HepG2 (cell line): ENCODE data around the gene GALNT17. TPM values are rescaled to one million over a fixed set of nuclear protein-coding genes. Genes with fewer than 3 reads are reported as not detected.

Experiments
- ATAC-seq: fragments of 200-7000 bp; cut with Tn5 transposase; 3 replicates; pipeline ENCODE4 v1.9.1; 2020; ENCODE audit warnings: mild to moderate bottlenecking, moderate library complexity
- BruUV-seq: library from RNA; stranded (reverse); fragments of 400-500 nt; replicated peaks from 2 replicates; lab custom pipeline; 2021; lab: Mats Ljungman, UMichigan
- CTCF ChIA-PET: fragments of 300-600 bp; formaldehyde crosslinking; extraction: SDS; loops from one replicate; lab custom pipeline; 2021; ENCODE audit warnings: low total read pairs, inconsistent platforms, low intra/inter-chr PET ratio; lab: Yijun Ruan, JAX
- POLR2A ChIA-PET: fragments of 350-600 bp; sonication (Branson Sonifier 250); formaldehyde crosslinking; loops from one replicate; lab custom pipeline; 2020; ENCODE audit warnings: antibody characterized with exemption, inconsistent platforms; lab: Yijun Ruan, JAX
- DNase-seq: peaks from one replicate; pipeline ENCODE4 v3.0.0-alpha.2; 2015; ENCODE audit warnings: low spot score
- FAIRE-seq: peaks from 3 replicates; lab custom pipeline; 2011; peaks lifted over from hg19 to GRCh38; lab: Jason Lieb, UNC
- H2AFZ ChIP-seq: one replicate; pipeline ENCODE4 v1.6.1; 2011; ENCODE audit warnings: low read length, inconsistent platforms
- H3K27ac ChIP-seq: fragments of 300-600 bp; 3 replicates; pipeline ENCODE4 v1.8.0; 2011; ENCODE audit warnings: mixed run types, mild to moderate bottlenecking, mixed read lengths, low read length, inconsistent platforms; ENCODE audit not compliant: insufficient read depth; ENCODE audit errors: extremely low read length
- H3K27me3 ChIP-seq, 2 experiments: fragments of 200-600 bp in 1 of 2; 2 replicates in 1 of 2; 3 replicates in 1 of 2; pipeline versions ENCODE4 v1.6.0 to v1.8.0; 2011; ENCODE audit warnings: low read length in 2 of 2, mild to moderate bottlenecking in 2 of 2, moderate library complexity in 2 of 2, inconsistent platforms in 1 of 2; ENCODE audit not compliant: insufficient read depth in 2 of 2, control insufficient read depth in 1 of 2
- H3K36me3 ChIP-seq, 2 experiments: fragments of 200-600 bp in 1 of 2; replicated peaks in 1 of 2; 2 replicates in 1 of 2; 3 replicates in 1 of 2; pipeline versions ENCODE4 v1.5.1 to v1.8.0; 2011; ENCODE audit warnings: low read length in 2 of 2, inconsistent platforms in 1 of 2; ENCODE audit not compliant: insufficient read depth in 2 of 2, control insufficient read depth in 1 of 2
- H3K4me1 ChIP-seq: 2 replicates; pipeline ENCODE4 v1.5.1; 2012; ENCODE audit warnings: low read length, inconsistent platforms; ENCODE audit not compliant: insufficient read depth
- H3K4me2 ChIP-seq: 2 replicates; pipeline ENCODE4 v1.6.0; 2011; ENCODE audit warnings: low read depth, low read length, inconsistent platforms
- H3K4me3 ChIP-seq, 3 experiments: fragments of 200-600 bp in 1 of 3; sonication (generic), shearing (Covaris generic) in 1 of 3; replicated peaks in 1 of 3; 2 replicates each; pipeline ENCODE4 v1.5.1; 2011 to 2016; ENCODE audit warnings: low read length in 3 of 3, inconsistent platforms in 2 of 3, low read depth in 2 of 3, mild to moderate bottlenecking in 2 of 3, control low read depth in 1 of 3, mixed read lengths in 1 of 3; ENCODE audit not compliant: insufficient read depth in 1 of 3
- H3K79me2 ChIP-seq: one replicate; pipeline ENCODE4 v1.6.1; 2011; ENCODE audit warnings: low read length, inconsistent platforms; ENCODE audit not compliant: insufficient read depth
- H3K9ac ChIP-seq: 2 replicates; pipeline ENCODE4 v1.6.0; 2011; ENCODE audit warnings: mild to moderate bottlenecking, low read depth, low read length, inconsistent platforms; ENCODE audit not compliant: insufficient read depth
- H3K9me3 ChIP-seq: 2 replicates; pipeline ENCODE4 v1.5.1; 2012; ENCODE audit warnings: mild to moderate bottlenecking, low read length
- H4K20me1 ChIP-seq: 2 replicates; pipeline ENCODE4 v1.6.0; 2011; ENCODE audit warnings: inconsistent platforms, mild to moderate bottlenecking, low read length, moderate library complexity; ENCODE audit not compliant: insufficient read depth
- ESRRA ChIP-seq: sonication (generic); formaldehyde crosslinking; IDR thresholded peaks from 2 replicates; pipeline ENCODE4 v1.5.1; 2020; ENCODE audit warnings: mild to moderate bottlenecking, low read depth, missing genetic modification reagents
- HNRNPLL ChIP-seq: fragments of 200-400 bp; formaldehyde crosslinking; IDR thresholded peaks from 2 replicates; pipeline ENCODE4 v1.6.1; 2017; ENCODE audit warnings: mild to moderate bottlenecking, low read depth, low read length; ENCODE audit not compliant: poor library complexity, severe bottlenecking
- KMT2A ChIP-seq: sonication (generic); formaldehyde crosslinking; IDR thresholded peaks from 2 replicates; pipeline ENCODE4 v1.4.0; 2020; ENCODE audit warnings: missing genetic modification reagents
- RFX1 ChIP-seq: fragments of 450-650 bp; IDR thresholded peaks from 2 replicates; pipeline ENCODE4 v1.6.1; 2017
- ZNF17 ChIP-seq: sonication (generic); formaldehyde crosslinking; IDR thresholded peaks from 2 replicates; pipeline ENCODE4 v1.5.0; 2020; ENCODE audit warnings: mild to moderate bottlenecking, missing genetic modification reagents
- ZNF30 ChIP-seq: sonication (generic); formaldehyde crosslinking; IDR thresholded peaks from 2 replicates; pipeline ENCODE4 v1.5.0; 2020; ENCODE audit warnings: mild to moderate bottlenecking, missing genetic modification reagents
- WGBS: methylation state at CpG from one replicate; pipeline ENCODE4 v1.1.6; 2017; ENCODE audit warnings: low lambda C conversion rate; 5-methylcytosine and 5-hydroxymethylcytosine counted together
- in situ Hi-C: cut with HindIII; loops from 2 replicates; pipeline ENCODE4 v1.10.0; 2017; ENCODE audit warnings: low pct_unique_long_range_greater_than_20kb; ENCODE audit not compliant: extremely low pct_ligation_motif_present
- intact Hi-C: fragments of 100-400 bp; cut with micrococcal nuclease; formaldehyde crosslinking; loops from one replicate; pipeline ENCODE4 v1.10.0; 2022; ENCODE audit not compliant: unreplicated experiment
- polyA plus RNA-seq, 8 experiments: library from polyadenylated mRNA; depleted of rRNA in 3 of 8; stranded (reverse) in 7 of 8; unstranded in 1 of 8; fragments of >200 nt; fragmentation: Illumina TruSeq in 4 of 8; extraction: Trizol in 4 of 8; gene quantifications; 2 replicates each; pipeline versions ENCODE4 v1.2.1 to v1.2.3, GENCODE V29; 2011 to 2016; ENCODE audit warnings: low read depth in 4 of 8, missing spikeins in 1 of 8, mixed read lengths in 1 of 8; ENCODE audit not compliant: insufficient read depth in 1 of 8
- total RNA-seq, 5 experiments: library from RNA; depleted of rRNA; stranded (reverse); fragments of >200 nt; fragmentation: Illumina TruSeq; extraction: Trizol; gene quantifications; 2 replicates each; pipeline ENCODE4 v1.2.3, GENCODE V29; 2016; ENCODE audit warnings: low read depth in 1 of 5
- TF ChIP-seq, protein P1 (sequence below): sonication (generic); formaldehyde crosslinking; IDR thresholded peaks from 2 replicates; pipeline ENCODE4 v1.8.1; 2023; ENCODE audit warnings: mild to moderate bottlenecking, missing genetic modification reagents
- TF ChIP-seq, protein P2 (sequence below): IDR thresholded peaks from 2 replicates; pipeline ENCODE4 v1.6.1; 2016; ENCODE audit warnings: missing biosample characterization, missing genetic modification reagents, low read depth

The GALNT17 gene
- total and polyA plus RNA-seq, 2 of the 13 experiments (the other 11 are each of a cell fraction or from before 2014, with no cell fraction given), result not detected

- TF ChIP-seq, protein P1, sequence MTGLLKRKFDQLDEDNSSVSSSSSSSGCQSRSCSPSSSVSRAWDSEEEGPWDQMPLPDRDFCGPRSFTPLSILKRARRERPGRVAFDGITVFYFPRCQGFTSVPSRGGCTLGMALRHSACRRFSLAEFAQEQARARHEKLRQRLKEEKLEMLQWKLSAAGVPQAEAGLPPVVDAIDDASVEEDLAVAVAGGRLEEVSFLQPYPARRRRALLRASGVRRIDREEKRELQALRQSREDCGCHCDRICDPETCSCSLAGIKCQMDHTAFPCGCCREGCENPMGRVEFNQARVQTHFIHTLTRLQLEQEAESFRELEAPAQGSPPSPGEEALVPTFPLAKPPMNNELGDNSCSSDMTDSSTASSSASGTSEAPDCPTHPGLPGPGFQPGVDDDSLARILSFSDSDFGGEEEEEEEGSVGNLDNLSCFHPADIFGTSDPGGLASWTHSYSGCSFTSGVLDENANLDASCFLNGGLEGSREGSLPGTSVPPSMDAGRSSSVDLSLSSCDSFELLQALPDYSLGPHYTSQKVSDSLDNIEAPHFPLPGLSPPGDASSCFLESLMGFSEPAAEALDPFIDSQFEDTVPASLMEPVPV (CRISPR knock-in tag), result no peak
- TF ChIP-seq HNRNPLL, result no peak
These were observed 428.5 kb downstream of the GALNT17 start (continued) for GRCh38 chr7:71560354-71560995.

GRCh38 chr7:71563276-71563675, 431.3 kb downstream of the GALNT17 start:
- Histone ChIP-seq H2AFZ (no peak overlapping the region), H3K79me2 (no peaks in the 10 kb centered on the region), H3K27ac (no peak overlapping the region), H3K4me2 (no peak overlapping the region), H3K4me1 (no peaks in the 10 kb centered on the region), H3K36me3 (no peaks in the 10 kb centered on the region), H4K20me1 (no peaks in the 10 kb centered on the region), H3K9ac (no peak overlapping the region), H3K9me3 (no peaks in the 10 kb centered on the region), H3K4me3 (no peak overlapping the region), H3K27me3 (peaks cover 0 to 3% of the 10 kb centered on the region in 2 experiments; a peak in 2 of 5 replicates)
- intact Hi-C loops (no loop called here), in situ Hi-C loops (no loop called here)
- no TSS peak for BruUV-seq
- POLR2A ChIA-PET, result no interaction called here
- TF ChIP-seq RFX1 (no peak), ESRRA (CRISPR knock-in tag) (no peak), KMT2A (CRISPR knock-in tag) (no peak), ZNF30 (no peak), ZNF17 (CRISPR knock-in tag) (no peak)
- TF ChIP-seq, protein P2, sequence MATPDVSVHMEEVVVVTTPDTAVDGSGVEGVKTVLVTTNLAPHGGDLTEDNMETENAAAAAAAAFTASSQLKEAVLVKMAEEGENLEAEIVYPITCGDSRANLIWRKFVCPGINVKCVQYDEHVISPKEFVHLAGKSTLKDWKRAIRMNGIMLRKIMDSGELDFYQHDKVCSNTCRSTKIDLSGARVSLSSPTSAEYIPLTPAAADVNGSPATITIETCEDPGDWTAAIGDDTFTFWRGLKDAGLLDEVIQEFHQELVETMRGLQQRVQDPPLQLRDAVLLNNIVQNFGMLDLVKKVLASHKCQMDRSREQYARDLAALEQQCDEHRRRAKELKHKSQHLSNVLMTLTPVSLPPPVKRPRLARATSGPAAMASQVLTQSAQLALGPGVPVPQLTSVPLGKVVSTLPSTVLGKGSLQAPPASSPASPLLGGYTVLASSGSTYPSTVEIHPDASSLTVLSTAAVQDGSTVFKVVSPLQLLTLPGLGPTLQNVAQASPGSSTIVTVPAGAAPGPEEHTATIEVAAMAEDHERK (CRISPR knock-in tag), result no peak
- 4% methylated on average over 3 of the region's 6 CpGs for WGBS
- CTCF ChIA-PET, result no interaction called here
- FAIRE-seq (no peak), DNase-seq (no peak), ATAC-seq (no peak)
